Suprapubic skin (tissue), 4 donors: Measurements from ENCODE around the gene C4BPB. TPM values are rescaled to one million over a fixed set of nuclear protein-coding genes. Genes with fewer than 3 reads are reported as not detected.

ENCODE experiments used
- DNase-seq, 2 donors: peaks; one replicate each; pipeline ENCODE4 v3.0.0-alpha.2; 2019; ENCODE audit warnings: low spot score in 2 of 2
- H3K27ac ChIP-seq: fragments of 200-600 bp; sonication (generic); one replicate; pipeline ENCODE4 v1.5.1; 2019
- H3K27me3 ChIP-seq: fragments of 200-600 bp; sonication (generic); one replicate; pipeline ENCODE4 v1.5.1; 2019
- H3K36me3 ChIP-seq: fragments of 200-600 bp; sonication (generic); one replicate; pipeline ENCODE4 v1.5.1; 2019
- H3K4me1 ChIP-seq: fragments of 200-600 bp; sonication (generic); one replicate; pipeline ENCODE4 v1.5.1; 2019
- H3K4me3 ChIP-seq: fragments of 200-600 bp; sonication (generic); one replicate; pipeline ENCODE4 v1.5.1; 2019; ENCODE audit warnings: mild to moderate bottlenecking
- H3K9me3 ChIP-seq: fragments of 200-600 bp; sonication (generic); one replicate; pipeline ENCODE4 v1.5.1; 2019
- CTCF ChIP-seq, 2 donors: fragments of 200-600 bp in 1 of 2; fragments of 450-650 bp in 1 of 2; sonication (generic) in 1 of 2; IDR thresholded peaks; one replicate each; pipeline ENCODE4 v1.5.1; 2016 to 2019; ENCODE audit warnings: antibody characterized with exemption in 2 of 2, mild to moderate bottlenecking in 1 of 2, moderate library complexity in 1 of 2
- EP300 ChIP-seq: sonication (generic); formaldehyde crosslinking; IDR thresholded peaks from one replicate; pipeline ENCODE4 v1.6.1; 2017; ENCODE audit warnings: antibody characterized with exemption
- POLR2A ChIP-seq, 2 donors: fragments of 450-650 bp; IDR thresholded peaks; one replicate each; pipeline ENCODE4 v1.6.1; 2017; ENCODE audit warnings: antibody characterized with exemption in 2 of 2, mild to moderate bottlenecking in 2 of 2, moderate library complexity in 2 of 2
- POLR2AphosphoS5 ChIP-seq, 3 donors: sonication (generic); formaldehyde crosslinking; IDR thresholded peaks; one replicate each; pipeline ENCODE4 v1.6.1; 2017; ENCODE audit warnings: antibody characterized with exemption in 3 of 3
- WGBS: methylation state at CpG from one replicate; pipeline ENCODE4 v1.1.5; 2018; 5-methylcytosine and 5-hydroxymethylcytosine counted together
- total RNA-seq, 4 donors: library from RNA; depleted of rRNA; stranded (reverse); fragments of >200 nt; gene quantifications; one replicate each; pipeline ENCODE4 v1.1.0, GENCODE V29; 2016

The C4BPB gene
- total RNA-seq, 4 donors from 2014 or later, result 1.5 TPM; not detected in 3

DNA sequence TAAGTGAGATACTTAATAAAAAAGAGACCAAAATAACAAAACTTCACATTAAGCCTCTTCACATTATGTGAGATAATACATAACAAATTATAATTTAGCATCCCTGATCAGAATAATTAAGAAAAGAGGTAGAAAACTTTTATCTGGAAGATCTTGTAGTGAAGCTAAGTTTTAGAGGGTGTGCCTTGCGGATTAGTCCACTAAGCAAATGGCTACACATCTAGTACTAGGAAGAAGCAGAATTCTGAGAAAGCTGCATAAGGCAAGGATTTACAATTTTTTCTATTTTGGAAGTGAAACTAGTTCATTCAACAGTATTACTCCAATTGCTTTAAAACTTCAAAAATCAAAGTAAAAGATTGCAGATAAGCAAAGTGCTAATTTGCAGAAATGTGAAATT is 41.2 kb upstream of the C4BPB start:
- Histone ChIP-seq H3K9me3 (no peaks in the 10 kb centered on the region), H3K27ac (no peak overlapping the region), H3K36me3 (peaks cover 19% of the 10 kb centered on the region), H3K4me3 (no peak overlapping the region), H3K4me1 (peaks cover 57% of the 10 kb centered on the region), H3K27me3 (no peaks in the 10 kb centered on the region)
- DNase-seq, result no peak
- TF ChIP-seq EP300, result no peak
- no peak for TF ChIP-seq POLR2A (IDR thresholded peaks at IDR 0.05)
- TF ChIP-seq CTCF (IDR thresholded peaks at IDR 0.05), result no peak
- no peak for TF ChIP-seq POLR2AphosphoS5 (IDR thresholded peaks at IDR 0.05)
- 89% methylated on average over 1 of the region's 1 CpG for WGBS

GRCh38 chr1:207048041-207048440 is 40.6 kb upstream of the C4BPB start:
- 85% methylated on average over 6 of the region's 6 CpGs for WGBS
- no peak overlapping the region for H3K27ac ChIP-seq
- H3K27me3 ChIP-seq, result no peaks in the 10 kb centered on the region
- no peak for TF ChIP-seq POLR2A (IDR thresholded peaks at IDR 0.05)
- no peak for TF ChIP-seq CTCF (IDR thresholded peaks at IDR 0.05)
- TF ChIP-seq POLR2AphosphoS5 (IDR thresholded peaks at IDR 0.05), result no peak
- no peak for TF ChIP-seq EP300
- H3K4me1 ChIP-seq, result peaks cover 59% of the 10 kb centered on the region
- H3K9me3 ChIP-seq, result no peaks in the 10 kb centered on the region
- peaks cover 19% of the 10 kb centered on the region for H3K36me3 ChIP-seq
- no peak for DNase-seq
- H3K4me3 ChIP-seq, result no peak overlapping the region

DNA sequence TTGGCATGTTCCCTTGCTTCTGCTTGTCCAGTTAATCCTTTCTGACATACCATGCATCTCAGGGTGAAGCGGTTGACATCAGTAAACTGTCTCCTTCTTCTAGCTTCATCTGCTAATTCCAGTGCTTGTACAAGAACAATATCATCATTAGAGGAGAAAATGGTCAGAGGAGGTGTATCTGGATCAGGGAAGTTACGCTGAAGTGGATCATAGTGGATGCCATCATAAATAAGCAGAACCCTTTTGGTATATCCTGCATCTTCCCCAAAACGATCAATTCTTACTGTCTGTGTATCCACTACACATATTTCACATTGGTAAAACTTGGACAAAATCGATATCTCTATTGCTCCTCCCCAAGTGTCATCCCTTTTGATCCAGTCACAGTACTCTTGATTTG is 39.6 kb upstream of the C4BPB start:
- no peak overlapping the region for H3K27ac ChIP-seq
- DNase-seq, result no peak
- H3K9me3 ChIP-seq, result no peaks in the 10 kb centered on the region
- peak overlapping the region; percentile 74 for H3K4me3 ChIP-seq
- H3K27me3 ChIP-seq, result no peaks in the 10 kb centered on the region
- peaks cover 19% of the 10 kb centered on the region for H3K36me3 ChIP-seq
- peaks cover 66% of the 10 kb centered on the region for H3K4me1 ChIP-seq
- 81% methylated on average over 4 of the region's 4 CpGs for WGBS
- TF ChIP-seq EP300 (no peak), POLR2AphosphoS5 (IDR thresholded peaks at IDR 0.05) (no peak), CTCF (IDR thresholded peaks at IDR 0.05) (no peak), POLR2A (IDR thresholded peaks at IDR 0.05) (no peak)

GRCh38 chr1:207049514-207049913 is 39.1 kb upstream of the C4BPB start:
- H3K4me3 ChIP-seq, result peak overlapping the region; percentile 74

GRCh38 chr1:207049974-207050391 is 38.7 kb upstream of the C4BPB start:
- Histone ChIP-seq H3K27ac (peak overlapping the region; percentile 80), H3K27me3 (no peaks in the 10 kb centered on the region), H3K36me3 (peaks cover 19% of the 10 kb centered on the region), H3K9me3 (no peaks in the 10 kb centered on the region), H3K4me3 (peak overlapping the region; percentile 74), H3K4me1 (peaks cover 75% of the 10 kb centered on the region)
- WGBS, result 1% methylated on average over 6 of the region's 6 CpGs
- TF ChIP-seq POLR2A (IDR thresholded peaks at IDR 0.05) (no peak), CTCF (IDR thresholded peaks at IDR 0.05) (peak; percentile 70 to 80)
- no peak for DNase-seq

More at GRCh38 chr1:207049514-207049913, 39.1 kb upstream of the C4BPB start:
- H3K27ac ChIP-seq, result no peak overlapping the region
- peaks cover 71% of the 10 kb centered on the region for H3K4me1 ChIP-seq
- no peaks in the 10 kb centered on the region for H3K9me3 ChIP-seq
- peaks cover 19% of the 10 kb centered on the region for H3K36me3 ChIP-seq
- TF ChIP-seq EP300 (no peak), POLR2A (IDR thresholded peaks at IDR 0.05) (no peak), POLR2AphosphoS5 (IDR thresholded peaks at IDR 0.05) (no peak), CTCF (IDR thresholded peaks at IDR 0.05) (no peak)
- 52% methylated on average over 8 of the region's 8 CpGs for WGBS
- no peak for DNase-seq
- H3K27me3 ChIP-seq, result no peaks in the 10 kb centered on the region
